Measurements from ENCODE around the gene KRT15.

DNA sequence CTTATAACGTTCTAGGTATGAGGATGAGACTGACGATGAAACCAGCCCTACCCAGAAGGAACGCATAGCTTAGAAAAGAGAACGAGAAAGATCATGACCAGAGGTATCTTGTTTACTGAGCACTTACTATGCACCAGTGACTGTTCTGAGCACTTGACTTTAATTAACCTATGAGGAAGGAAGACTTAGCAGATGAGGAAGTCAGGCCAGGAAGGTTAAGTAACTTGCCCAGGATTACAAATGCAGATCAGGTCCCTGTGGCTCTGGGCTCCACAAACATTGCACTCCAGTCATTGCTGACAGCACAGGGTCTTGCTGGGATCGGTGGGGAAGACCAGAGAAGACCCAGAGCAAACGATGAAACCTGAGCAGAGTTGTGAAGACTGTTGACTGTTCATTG lies 20.4 kb downstream of the KRT15 start:
- TF ChIP-seq FOSL2 (IDR thresholded peaks at IDR 0.05; ENCODE audit: borderline replicate concordance, low read depth) = no peak
- TF ChIP-seq TAF1 (IDR thresholded peaks at IDR 0.05; ENCODE audit: borderline replicate concordance, low read depth, low read length) = no peak

Data from SK-N-SH (cell line).